ENCODE results near the gene EEF1AKMT4.

DNA sequence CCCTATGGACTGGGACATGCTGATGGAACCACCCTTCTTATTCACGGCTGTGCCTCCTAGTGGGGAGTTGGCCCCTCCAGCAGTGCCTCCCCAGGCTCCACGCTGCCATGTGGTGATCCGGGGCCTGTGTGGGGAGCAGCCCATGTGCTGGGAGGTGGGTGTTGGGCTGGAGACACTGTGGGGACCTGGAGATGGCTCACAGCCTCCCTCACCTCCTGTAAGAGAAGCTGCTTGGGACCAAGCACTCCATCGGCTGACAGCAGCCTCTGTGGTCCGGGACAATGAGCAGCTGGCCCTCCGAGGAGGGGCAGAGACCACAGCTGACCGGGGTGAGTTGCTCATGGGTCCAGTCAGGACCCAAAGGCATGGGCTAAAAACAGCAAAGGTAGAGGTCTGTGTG lies 9.8 kb upstream of the EEF1AKMT4 start:
- no peak for TF ChIP-seq POLR2A (IDR thresholded peaks at IDR 0.05; ENCODE audit: low read length)
- TF ChIP-seq GATA1 (IDR thresholded peaks at IDR 0.05; ENCODE audit: low read depth, low read length): no peak
